OCI-LY7 (cell line): ENCODE measurements around the gene C20orf173.

Experiments
- CTCF ChIP-seq: fragments of 200-600 bp; sonication (generic); conservative IDR thresholded peaks from 2 replicates; pipeline ENCODE4 v1.5.1; 2014; ENCODE audit warnings: mild to moderate bottlenecking, antibody characterized with exemption, low read length, moderate library complexity, mixed read lengths
- EZH2phosphoT487 ChIP-seq: fragments of 200-600 bp; sonication (generic); IDR thresholded peaks from 2 replicates; pipeline ENCODE4 v1.6.1; 2018; ENCODE audit warnings: low read depth, borderline replicate concordance, mild to moderate bottlenecking, mixed run types, antibody characterized with exemption, low read length, moderate library complexity, mixed read lengths

- TF ChIP-seq CTCF, result no peak
- no peak for TF ChIP-seq EZH2phosphoT487
These were observed 14.1 kb downstream of the C20orf173 start for GRCh38 chr20:35515341-35515740.
